Measurements from ENCODE around the gene KCNAB1.

GRCh38 chr3:156161172-156161571, 40.8 kb downstream of the KCNAB1 start:
- TF ChIP-seq, protein P1, sequence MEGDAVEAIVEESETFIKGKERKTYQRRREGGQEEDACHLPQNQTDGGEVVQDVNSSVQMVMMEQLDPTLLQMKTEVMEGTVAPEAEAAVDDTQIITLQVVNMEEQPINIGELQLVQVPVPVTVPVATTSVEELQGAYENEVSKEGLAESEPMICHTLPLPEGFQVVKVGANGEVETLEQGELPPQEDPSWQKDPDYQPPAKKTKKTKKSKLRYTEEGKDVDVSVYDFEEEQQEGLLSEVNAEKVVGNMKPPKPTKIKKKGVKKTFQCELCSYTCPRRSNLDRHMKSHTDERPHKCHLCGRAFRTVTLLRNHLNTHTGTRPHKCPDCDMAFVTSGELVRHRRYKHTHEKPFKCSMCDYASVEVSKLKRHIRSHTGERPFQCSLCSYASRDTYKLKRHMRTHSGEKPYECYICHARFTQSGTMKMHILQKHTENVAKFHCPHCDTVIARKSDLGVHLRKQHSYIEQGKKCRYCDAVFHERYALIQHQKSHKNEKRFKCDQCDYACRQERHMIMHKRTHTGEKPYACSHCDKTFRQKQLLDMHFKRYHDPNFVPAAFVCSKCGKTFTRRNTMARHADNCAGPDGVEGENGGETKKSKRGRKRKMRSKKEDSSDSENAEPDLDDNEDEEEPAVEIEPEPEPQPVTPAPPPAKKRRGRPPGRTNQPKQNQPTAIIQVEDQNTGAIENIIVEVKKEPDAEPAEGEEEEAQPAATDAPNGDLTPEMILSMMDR (IDR thresholded peaks at IDR 0.05) = no peak
- TF ChIP-seq POLR2A (IDR thresholded peaks at IDR 0.05) (no peak), POLR2AphosphoS5 (IDR thresholded peaks at IDR 0.05) (no peak), EP300 (IDR thresholded peaks at IDR 0.05) (no peak)

Measured in suprapubic skin (tissue), 4 donors.